HG02763 (cell line): ENCODE measurements around the gene DBN1.

ENCODE experiments used
- ATAC-seq: cut with Tn5 transposase; IDR thresholded peaks from one replicate; pipeline ENCODE4 v1.9.1; 2021; ENCODE audit warnings: mild to moderate bottlenecking, moderate library complexity; ENCODE audit not compliant: unreplicated experiment

Gene DBN1

DNA sequence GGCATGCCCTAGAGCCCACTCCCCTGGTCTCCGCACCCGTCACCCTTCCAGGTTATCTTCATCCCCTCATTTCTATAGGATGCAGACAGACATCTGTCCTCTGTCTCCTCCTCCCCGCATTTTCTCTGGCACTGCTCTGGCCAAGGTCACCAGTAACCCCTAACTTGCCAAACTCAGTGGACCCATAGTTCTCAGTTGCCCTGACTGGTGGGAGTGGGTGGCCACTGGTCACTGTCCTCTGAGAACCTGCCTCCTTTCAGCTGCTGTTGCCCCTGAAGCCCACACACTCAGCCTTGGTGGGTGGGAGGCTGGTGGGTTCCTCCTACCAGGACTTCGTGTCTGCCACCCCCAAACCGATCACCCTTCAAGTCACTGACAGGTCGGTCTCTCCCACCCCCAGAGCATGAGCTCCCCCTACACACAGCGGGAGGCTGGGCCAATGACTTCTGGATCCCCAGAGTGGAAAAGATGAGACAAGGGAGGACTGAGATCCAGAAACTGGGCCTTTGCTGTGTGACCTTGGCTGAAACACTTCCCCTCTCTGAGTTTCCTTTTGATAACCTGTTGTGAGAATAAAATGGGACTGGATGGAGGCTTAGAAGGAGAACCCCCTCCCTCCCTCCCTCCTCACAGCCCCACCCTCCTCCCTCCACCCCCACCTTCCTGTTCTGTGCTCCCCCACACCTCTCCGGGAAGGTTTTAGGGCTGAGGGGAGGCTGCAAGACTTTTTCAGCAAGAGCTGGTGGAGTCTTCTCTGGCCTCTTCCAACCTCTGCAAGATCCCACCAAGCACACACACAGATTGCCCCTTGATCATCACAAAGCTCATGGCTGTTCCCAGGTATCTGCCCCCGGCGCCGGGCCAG, 2.4 kb upstream of the DBN1 start:
- no peak for ATAC-seq

DNA sequence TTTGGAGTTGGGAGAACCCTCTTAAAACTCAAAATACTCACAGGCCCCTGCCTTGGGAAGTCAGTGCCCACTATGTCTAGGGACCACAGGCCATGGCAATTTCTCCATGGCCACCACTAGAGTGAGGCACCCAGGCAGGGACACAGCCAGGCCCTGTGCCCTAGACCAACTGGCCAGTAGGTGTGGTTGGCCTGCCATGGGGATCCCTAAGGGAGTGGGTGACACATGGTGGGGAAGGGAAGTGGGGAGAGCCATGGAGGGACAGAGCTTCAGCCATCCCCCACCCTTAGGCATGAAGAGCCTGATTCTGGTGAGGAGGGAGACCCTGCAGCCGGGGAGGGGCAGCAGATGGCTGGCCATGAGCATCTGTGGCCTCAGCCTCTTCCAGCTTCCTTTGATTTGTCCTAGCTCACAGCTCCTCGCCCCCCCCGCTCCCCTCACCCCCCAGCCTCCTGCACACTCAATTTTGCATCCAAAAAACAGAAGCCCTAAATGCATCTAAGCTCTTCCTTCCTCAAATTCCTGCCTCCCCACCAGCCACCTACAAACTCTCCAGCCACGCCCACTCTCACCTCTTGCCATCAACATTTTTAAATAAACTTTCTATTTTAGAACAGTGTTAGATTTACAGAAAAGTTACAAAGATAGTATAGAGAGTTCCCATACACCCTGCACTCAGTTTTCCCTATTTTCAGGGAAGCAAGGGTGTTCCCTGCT, 1.6 kb upstream of the DBN1 start:
- ATAC-seq = no peak

DNA sequence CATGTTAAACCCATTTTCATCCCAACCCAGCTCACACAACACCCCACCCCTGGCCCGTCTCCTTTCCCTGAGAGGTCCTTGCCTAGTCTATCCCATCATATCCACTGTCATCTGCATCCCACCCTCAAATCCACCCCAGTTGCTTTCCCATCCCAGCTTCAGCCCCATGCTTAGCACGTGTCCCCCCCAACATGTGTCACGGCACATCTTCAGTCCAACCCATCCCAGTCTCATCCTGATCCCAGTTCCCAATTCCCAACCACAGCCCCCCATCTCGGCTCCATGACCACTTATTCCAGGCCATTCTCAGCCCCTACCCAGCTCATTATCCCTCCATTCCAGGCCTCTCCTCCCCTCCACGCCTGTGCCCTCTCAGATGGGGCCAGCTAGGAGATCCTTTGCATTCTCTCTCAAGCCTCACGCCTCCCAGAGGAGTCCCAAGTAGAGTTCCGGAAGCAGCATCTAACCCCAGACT, 605 bp upstream of the DBN1 start:
- no peak for ATAC-seq

DNA sequence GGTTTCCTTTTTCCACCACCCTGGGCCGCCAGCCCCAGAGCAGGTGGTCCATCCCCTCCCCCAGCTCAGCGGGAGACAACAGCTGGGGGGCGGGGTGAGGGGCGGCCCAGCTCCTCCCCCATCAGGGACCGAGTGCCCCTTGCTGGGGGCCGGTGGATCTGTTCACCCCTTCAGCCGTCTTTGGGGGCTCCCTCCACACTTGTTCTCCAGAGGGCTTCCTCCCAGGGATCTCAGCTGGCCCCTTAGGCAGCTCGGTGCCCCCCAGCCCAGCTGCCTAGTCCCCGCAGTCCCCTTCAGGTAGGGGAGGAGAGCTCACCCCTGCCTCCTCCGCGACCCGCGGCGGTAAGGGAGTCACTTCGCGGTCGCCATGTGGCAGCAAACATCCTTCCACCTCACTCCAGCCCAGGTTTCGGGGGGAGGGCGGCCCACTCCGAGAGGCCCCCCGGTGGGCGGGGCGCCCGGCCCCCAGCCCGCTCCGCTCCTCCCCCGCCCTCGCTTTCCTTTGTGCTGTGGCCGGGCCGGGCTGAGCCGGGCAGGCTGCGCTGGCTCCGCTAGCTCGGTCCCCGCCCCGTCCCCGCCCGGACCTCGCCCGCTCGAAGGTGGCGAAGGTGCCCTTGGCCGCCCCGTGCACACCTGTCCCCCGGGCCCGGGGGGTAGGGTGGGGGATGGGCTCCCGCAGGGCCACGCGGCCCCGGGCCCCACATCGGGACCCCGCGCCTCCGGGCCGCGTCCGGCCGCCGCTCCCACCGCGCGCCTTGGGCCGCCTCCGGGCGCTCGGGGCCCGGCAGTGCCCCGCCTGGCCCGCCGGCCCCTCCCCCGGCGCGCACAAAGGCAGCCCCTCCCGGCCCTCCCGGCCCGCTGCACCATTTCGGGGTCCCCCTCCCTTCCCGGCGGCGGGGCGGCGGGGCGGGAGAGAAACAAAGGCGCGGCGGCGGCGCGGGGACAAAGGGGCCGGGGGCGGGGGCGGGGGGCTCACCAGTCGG, 683 bp downstream of the DBN1 start:
- ATAC-seq = no peak

DNA sequence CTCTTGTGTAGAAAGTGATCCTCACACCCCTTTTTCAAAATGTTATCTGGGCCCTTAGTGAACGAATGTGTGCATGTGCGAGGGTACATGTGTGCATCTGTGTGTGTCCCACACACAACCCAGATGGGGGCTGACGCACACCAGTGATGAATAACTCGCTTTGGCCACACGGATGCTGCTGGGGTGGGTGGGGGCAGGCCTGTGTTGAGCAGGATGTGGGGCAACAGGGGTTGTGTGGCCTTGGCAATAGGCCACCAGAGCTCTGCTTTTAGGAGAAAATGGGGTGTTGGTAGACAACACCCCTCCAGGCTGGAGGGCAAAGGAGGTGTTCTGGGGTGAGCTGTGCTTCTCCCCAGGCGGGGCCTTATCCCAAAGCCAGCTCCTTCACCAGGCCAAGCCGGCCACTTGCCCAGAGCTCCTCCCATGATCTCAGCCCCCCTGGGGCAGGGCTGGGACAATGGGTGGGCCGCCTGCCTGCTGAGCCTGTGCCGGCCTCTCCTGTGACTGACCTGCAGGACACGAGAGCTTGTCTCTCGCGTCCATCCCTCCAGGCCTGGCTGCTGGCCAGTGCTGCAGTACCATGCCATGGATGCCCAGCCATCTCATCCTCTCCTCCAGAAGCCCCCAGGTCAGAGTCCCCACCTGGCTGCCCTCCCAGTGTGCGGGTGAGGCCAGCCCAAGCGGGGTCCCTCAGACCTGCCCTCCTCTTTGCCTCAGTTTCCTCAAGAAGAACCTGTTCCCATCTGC, 1.7 kb downstream of the DBN1 start:
- ATAC-seq = no peak

DNA sequence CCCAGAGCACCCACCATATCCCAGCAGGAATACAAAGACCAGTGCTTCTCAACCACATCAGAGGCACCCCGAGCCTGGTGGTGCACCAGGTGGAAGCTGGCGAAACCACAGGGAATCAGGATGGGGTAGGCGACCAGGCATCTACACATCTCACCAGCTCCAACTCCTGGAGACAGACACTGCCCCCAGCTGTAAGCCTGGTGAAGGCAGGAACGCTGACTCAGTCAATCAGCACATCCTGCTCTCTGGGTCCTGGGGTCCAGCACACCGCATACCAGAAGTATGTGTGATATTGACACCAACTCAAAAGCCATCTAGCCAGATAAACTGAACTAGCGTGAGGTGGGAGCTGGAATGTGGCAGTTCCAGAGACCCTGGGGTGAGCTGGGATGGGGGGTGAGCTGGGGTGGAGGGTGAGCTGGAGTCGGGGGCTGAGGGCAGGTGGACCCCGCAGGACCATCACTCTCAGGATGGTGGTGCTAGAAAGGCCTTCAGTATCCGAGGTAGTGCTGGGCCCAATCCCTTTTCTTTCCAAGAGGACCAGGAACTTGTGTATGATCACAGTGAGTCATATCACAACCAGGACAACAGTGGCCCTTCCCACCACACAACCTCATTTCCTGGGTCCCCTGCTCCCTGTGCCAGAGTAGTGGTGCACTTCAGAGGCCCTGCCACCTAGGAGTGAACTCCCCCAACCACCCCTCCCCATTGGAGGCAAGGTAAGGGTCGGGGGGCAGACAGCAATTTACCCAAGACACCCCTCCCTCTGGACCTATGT, 2.5 kb downstream of the DBN1 start:
- ATAC-seq = no peak

DNA sequence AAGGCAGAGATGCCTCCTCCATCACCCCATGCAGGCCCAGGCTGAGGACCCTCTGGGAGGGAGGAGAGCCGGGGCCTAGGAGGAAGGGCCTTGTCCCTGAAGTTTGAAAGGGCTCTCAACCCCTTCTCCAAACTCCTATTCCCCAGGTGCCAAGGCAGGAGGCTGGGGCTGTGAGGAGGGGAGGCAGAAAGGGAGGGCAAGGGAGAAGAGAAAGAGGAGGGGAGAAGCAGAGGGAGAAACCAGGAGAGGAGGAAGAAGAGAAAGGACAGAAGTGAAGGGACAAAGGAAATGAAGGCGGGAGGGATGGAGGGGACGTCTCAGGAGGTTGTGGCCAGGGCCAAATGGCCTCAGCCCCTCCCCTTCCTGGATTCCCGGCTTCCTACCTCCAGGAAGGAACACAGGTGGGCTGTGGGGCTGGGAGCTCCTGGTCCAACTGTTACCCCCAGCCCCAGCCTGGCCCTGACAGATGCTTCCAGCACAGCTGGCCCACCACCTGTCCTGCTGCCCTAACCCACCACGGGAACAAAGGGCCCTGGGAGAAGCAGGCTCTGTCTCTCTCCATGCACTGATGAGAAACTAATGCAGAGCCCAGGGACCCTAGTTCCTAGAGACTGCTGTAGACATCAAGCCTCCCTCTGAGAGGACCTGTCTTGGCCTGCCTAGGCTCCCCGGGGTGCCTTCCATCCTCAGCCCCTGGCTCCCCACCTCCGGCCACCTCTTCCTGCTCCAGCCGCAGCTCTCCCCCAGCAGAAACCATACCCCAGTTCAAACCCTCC, 3.5 kb downstream of the DBN1 start:
- ATAC-seq = no peak

DNA sequence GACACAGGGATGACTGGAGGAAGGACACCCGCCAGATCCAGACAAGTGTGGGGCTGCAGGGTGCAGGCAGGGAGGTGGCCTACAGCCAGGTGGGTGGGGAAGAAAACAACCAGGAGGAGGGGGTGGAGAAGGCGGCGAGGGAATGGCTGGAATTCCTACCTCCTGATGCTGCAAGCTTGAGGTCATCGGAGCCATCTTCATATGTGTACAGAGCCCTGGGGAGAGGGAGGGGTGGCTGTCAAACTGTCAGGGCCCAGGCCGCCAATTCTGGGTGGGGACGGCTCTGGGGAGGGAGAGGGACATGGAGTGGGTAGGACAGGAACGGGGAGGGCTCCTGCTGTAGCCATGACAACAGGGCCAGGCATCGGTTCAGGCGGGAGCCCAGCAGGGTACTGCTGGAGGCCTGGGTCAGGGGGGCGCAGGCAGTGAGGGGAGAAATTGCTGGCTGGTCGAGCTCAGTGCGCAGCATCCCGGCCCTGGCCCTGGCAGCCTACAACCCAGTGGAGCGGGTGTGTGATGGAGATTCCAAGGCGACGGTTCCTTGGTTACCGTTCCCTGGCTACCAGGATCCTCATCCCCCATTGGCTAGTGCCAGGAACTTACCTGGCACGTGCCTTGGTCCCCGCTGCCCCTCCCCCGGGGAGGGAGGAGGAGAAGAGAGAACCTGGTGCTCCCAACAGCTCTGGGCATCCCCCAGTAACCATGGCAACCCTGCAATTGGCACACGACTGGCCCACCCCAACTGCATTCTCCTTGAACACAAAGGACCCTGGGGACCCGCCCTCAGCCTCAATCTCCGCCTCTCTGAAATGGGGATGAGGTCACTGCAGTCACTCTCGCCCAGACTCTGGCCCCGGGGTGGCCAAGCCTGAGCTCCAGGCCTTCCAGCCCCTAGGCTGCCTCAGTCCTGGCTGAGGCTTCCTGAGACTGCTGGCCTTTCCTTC, 4.5 kb downstream of the DBN1 start:
- no peak for ATAC-seq

DNA sequence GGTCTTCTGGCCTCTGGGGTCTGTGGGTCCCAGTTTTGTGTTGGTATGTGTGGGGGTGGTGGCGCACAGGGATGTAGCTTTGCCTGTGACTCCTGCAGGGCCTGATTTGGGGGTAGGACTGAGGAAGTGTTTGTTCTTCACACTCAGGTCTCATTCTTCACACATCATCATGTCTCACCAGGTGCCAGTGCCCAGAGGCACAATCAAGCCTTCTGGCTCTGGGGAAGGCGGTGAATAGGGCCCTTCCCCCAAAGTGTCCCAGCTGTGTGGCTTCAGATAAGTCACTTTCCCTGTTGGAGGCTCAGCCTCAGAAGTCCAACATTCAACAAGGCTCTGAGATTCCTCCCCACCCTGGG, 5.1 kb downstream of the DBN1 start:
- ATAC-seq = no peak

DNA sequence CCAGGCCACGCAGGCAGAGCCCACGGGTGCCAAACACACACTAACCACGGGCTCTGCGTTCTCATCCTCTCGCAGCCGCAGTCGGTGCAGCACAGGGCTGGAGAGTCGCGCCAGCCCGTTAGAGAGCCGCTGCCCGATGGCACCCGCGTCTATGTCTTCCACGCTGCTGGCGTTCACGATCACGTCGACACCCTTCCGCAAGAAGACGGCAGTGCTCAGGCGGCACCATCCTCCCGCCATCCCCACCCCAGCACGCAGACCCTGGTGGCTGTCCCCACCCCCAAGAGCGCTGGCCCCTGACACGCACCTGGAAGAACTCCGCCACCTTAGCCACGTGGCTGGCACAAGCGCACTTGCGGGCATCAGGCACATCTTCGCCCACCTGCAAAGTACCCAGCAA, 6.0 kb downstream of the DBN1 start:
- no peak for ATAC-seq

DNA sequence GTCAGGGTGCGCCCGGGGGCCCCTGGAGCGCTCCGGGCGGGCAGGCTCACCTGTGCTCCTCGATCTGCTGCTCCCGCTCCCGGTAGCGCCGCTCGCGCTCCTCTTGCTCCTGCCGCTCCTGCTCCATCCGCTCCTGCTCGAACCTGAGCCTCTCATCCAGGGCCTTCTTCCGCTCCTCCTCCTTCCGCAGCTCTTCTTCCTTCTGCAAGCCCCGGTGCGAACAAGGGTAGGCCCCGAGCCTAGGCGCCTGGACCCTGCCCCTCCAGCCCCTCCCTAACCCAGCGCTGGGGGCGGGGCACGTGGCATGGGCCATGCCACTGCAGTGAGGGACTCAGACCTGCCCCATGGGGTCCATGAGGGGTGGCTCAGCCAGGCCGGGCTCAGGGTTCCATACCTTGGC, 6.6 kb downstream of the DBN1 start:
- no peak for ATAC-seq

DNA sequence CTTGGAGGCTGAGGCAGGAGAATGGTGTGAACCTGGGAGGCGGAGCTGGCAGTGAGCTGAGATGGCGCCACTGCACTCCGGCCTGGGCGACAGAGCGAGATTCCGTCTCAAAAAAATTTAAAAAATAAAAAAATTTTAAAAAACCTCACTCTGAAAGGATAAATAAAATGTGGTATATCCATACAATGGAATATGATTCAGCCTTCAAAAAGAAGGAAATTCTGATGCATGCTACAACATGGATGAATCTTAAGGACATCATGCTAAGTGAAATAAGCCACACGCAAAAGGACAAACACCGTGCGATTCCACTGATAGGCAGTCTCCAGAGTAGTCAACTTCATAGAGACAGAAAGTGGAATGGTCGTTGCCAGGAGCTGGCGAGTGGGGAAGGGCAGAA, 8.4 kb downstream of the DBN1 start:
- ATAC-seq = no peak

DNA sequence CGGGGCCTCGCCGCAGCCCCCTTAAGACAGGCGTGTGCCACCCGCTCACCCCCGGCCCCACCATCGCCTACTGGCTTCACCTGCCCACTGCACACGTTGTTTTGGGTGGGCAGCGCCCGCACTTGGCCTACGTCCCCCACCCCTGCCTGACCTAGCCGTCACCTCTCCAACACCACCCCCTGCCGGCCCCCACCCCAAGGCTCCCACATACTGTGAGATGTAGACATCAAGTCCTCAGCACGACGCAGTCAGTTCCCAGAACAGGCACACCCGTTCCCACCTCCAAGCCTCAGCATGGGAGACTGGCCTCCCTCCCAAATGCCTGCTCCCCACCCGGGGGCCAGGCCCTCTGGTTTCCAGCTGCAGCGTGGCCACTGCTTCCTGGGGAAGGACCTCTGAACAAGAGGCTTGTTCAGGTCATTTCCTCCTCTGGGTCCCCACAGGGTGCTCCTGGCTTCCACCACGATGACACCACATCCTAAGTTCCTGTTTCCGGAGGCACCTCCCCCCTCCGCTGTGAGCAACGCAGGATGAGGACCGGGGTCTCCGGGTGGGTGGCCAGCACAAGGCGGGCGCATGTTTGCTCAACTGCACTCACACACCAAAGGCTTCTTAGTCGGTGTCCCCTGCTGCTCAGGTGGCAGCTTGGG, 11.3 kb downstream of the DBN1 start:
- no peak for ATAC-seq

DNA sequence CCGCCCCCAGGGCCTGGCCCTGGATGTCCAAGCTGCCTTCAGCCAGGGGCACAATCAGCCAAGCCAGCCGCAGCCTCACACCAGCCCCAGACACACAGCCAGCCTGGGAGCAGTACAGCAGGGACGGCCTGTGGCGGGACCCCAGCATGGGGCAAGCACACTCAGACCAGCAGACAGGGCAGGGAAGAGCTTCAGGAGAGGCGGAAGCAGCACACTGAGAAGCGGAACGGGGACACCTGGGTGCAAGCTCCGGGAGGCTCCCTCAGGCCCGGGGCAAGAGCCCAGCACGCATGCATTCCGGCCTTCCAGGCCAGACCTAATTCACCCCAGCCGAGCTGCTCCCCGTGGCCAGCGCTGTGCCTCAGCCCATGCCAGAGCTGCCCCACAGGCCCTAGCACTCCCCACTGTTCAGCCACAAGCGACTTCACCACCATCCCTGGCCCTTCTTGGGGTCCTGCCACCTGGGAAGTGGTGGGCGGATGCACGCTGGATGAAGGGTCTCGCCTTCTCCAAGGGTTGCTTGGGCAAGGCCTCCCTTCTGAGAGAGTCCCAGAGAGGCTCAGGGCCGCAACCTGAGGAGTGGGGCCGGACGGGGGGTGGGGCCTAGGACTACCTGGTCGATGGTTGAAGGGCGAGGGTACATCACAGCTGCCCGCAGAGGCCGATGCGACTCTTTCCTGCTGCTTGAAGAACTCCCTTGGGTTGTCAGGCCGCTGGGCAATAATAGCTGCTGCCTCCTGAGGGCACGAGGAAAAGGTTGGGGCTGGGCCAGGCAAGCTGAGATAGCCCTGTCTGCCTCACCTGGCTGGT, 13.4 kb downstream of the DBN1 start:
- ATAC-seq = no peak

DNA sequence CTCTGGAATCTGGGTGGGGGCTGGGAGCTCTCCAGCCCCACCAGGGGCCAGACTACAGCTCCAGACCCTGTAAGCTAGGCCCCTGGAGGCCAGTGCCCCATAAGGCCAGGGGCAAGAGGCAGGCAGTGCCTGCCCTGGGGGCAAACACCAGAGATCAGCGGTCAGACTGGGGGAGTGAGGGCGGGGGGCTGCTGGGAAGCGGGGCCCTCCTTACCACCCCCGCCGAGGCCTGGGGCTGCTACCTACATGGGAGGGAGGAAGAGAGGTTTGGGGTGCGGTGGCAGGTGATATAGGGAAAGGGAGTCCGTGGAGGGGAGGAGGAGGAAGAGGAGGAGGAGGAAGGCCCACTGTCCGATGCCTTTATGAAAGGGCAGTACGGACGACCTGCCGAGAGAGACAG, 14.1 kb downstream of the DBN1 start:
- no peak for ATAC-seq

DNA sequence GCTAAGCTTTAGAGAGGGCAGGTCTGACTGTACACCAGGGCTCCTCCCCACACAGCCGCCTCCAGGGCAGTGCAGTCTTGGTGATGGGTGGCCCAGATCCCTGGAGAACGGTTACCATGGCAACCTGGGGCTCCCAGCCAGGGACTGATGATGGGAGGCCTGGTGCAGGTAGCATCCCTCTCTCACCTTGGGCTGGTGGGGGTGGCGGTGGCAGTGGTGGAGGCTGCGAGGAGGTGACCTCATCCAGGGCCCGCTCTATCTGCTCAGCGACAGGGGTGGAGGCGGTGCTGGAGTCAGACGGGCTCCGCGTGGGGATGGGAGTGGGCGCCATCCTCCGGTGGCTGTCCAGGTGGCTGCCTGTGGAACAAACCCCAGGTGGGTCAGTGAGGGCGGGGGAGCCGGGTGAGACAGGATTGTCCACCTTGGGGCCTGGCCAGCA, 14.5 kb downstream of the DBN1 start:
- ATAC-seq = no peak
